GM15510 (cell line): ENCODE data around the gene OTUD5.
A peak's percentile ranks its signal among the peaks of the same experiment; 100 is the strongest.

Source experiments
- POLR2A ChIP-seq: IDR thresholded peaks from 3 replicates; pipeline ENCODE4 v1.6.1; 2011; ENCODE audit warnings: borderline replicate concordance; ENCODE audit not compliant: insufficient read length; ENCODE audit errors: extremely low read depth

Gene OTUD5

GRCh38 chrX:48911412-48912182, 45.8 kb downstream of the OTUD5 start, which contains the start of gene SLC35A2:
TSS of gene SLC35A2 (minus strand) at chrX:48911646. CDS start at chrX:48911636, 10 bp downstream.
- TF ChIP-seq POLR2A: peak; percentile 72

- TF ChIP-seq POLR2A: no peak
These were observed 46.4 kb downstream of the OTUD5 start for GRCh38 chrX:48910926-48911411.

GRCh38 chrX:48909703-48910294, 47.6 kb downstream of the OTUD5 start:
- TF ChIP-seq POLR2A: no peak

- TF ChIP-seq POLR2A: no peak
These were observed 48.8 kb downstream of the OTUD5 start for GRCh38 chrX:48908600-48908999.

GRCh38 chrX:48905090-48905790, 52.2 kb downstream of the OTUD5 start:
- TF ChIP-seq POLR2A: no peak

- TF ChIP-seq POLR2A: no peak
These were observed 52.8 kb downstream of the OTUD5 start for GRCh38 chrX:48904626-48905025.

GRCh38 chrX:48904180-48904579, 53.2 kb downstream of the OTUD5 start:
- no peak for TF ChIP-seq POLR2A

- TF ChIP-seq POLR2A: no peak
These were observed 54.1 kb downstream of the OTUD5 start for GRCh38 chrX:48903290-48903689.

- no peak for TF ChIP-seq POLR2A
These were observed 54.6 kb downstream of the OTUD5 start for GRCh38 chrX:48902776-48903175.

GRCh38 chrX:48902135-48902534, 55.3 kb downstream of the OTUD5 start:
- no peak for TF ChIP-seq POLR2A

- no peak for TF ChIP-seq POLR2A
These were observed 56.3 kb downstream of the OTUD5 start for GRCh38 chrX:48901069-48901468.

GRCh38 chrX:48899078-48899410, 58.4 kb downstream of the OTUD5 start:
- TF ChIP-seq POLR2A: no peak

- TF ChIP-seq POLR2A: peak; percentile 68
These were observed 59.6 kb downstream of the OTUD5 start, which contains the start of the genes PQBP1 and TIMM17B for GRCh38 chrX:48897625-48898306. TSS of gene PQBP1 (plus strand) at chrX:48897930. CDS start at chrX:48898510, 580 bp downstream. TSS of gene TIMM17B (minus strand) at chrX:48897768. CDS start at chrX:48897749, 19 bp downstream.

GRCh38 chrX:48897157-48897624, 60.2 kb downstream of the OTUD5 start:
- TF ChIP-seq POLR2A: no peak
